ENCODE measurements around the gene INCENP. TPM values are rescaled to one million over a fixed set of nuclear protein-coding genes. Genes with fewer than 3 reads are reported as not detected.
"Not testable (repeated sequence)": the region's sequence is repeated elsewhere in the genome, so short reads cannot be mapped to it uniquely, and the experiment has no call there.

INCENP gene
- total RNA-seq, 4 donors from 2014 or later, result 21.4 to 120 (median 31.4) TPM

DNA sequence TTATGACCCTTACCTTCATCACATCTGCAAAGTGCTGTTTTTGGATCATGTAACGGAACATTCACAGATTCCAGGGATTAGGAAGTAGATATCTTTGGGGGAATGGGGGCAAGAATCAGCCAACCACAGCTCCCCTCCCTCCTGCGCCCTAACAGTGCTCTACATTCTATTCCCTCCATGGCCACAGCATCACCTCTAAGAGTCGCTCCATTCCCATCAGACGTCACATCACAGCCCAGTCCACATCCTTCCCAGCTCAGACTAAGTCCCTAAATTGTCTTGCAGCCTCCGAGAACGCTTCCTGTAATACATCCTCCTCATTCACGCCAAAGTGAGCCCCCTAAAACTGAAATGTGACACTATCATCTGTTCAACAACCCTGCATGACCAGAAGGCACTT lies 72.1 kb downstream of the INCENP start:
- DNase-seq, result no peak
- H3K27ac ChIP-seq, result no peak overlapping the region
- H3K36me3 ChIP-seq, result no peaks in the 10 kb centered on the region
- no peak overlapping the region for H3K4me3 ChIP-seq
- no peaks in the 10 kb centered on the region for H3K27me3 ChIP-seq
- no peaks in the 10 kb centered on the region for H3K4me1 ChIP-seq
- no peak for TF ChIP-seq POLR2A (IDR thresholded peaks at IDR 0.05)
- TF ChIP-seq, protein P1, sequence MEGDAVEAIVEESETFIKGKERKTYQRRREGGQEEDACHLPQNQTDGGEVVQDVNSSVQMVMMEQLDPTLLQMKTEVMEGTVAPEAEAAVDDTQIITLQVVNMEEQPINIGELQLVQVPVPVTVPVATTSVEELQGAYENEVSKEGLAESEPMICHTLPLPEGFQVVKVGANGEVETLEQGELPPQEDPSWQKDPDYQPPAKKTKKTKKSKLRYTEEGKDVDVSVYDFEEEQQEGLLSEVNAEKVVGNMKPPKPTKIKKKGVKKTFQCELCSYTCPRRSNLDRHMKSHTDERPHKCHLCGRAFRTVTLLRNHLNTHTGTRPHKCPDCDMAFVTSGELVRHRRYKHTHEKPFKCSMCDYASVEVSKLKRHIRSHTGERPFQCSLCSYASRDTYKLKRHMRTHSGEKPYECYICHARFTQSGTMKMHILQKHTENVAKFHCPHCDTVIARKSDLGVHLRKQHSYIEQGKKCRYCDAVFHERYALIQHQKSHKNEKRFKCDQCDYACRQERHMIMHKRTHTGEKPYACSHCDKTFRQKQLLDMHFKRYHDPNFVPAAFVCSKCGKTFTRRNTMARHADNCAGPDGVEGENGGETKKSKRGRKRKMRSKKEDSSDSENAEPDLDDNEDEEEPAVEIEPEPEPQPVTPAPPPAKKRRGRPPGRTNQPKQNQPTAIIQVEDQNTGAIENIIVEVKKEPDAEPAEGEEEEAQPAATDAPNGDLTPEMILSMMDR (IDR thresholded peaks at IDR 0.05), result no peak
- no peaks in the 10 kb centered on the region for H3K9me3 ChIP-seq

DNA sequence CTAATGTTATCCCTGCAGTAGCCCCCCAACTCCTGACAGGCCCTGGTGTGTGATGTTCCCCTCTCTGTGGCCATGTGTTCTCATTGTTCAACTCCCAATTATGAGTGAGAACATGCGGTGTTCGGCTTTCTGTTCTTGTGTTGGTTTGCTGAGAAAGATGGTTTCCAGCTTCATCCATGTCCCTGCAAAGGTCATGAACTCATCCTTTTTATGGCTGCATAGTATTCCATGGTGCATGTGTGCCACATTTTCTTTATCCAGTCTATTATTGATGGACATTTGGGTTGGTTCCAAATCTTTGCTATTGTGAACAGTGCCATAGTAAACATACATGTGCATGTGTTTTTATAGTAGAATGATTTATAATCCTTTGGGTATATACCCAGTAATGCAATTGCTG lies 73.6 kb downstream of the INCENP start:
- not testable (repeated sequence) for DNase-seq, H3K27ac ChIP-seq, H3K4me3 ChIP-seq, H3K36me3 ChIP-seq, H3K4me1 ChIP-seq, H3K9me3 ChIP-seq, H3K27me3 ChIP-seq

DNA sequence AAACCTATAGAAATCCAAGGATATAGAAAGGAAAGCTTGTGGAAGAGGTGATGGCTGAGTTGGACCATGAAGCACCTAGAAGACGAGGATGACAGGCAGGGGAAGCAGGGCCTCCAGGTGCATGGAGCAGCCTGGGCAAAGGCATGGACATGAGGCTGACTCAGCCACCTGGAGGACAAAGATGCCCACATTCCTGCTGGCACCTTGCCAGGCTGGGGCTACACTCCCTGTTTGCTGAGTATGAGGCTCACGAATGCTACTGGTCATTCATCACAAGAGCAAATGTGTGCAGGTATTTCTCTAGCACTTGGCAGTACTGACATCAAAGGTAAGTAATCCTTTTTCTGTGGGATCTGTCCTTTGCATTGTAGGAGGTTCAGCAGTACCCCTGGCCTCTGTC lies 77.6 kb downstream of the INCENP start:
- H3K9me3 ChIP-seq, result no peaks in the 10 kb centered on the region
- H3K27me3 ChIP-seq, result no peaks in the 10 kb centered on the region

More for the DNA sequence above, 77.6 kb downstream of the INCENP start:
- TF ChIP-seq, protein P1 (IDR thresholded peaks at IDR 0.05), result no peak
- no peak for TF ChIP-seq POLR2A (IDR thresholded peaks at IDR 0.05)
- Histone ChIP-seq H3K27ac (no peak overlapping the region), H3K4me1 (no peaks in the 10 kb centered on the region), H3K36me3 (no peaks in the 10 kb centered on the region), H3K4me3 (no peak overlapping the region)
- no peak for DNase-seq

Other genes with a start within 250 kb of the INCENP start
- gene FADS3, start 232.5 kb upstream of the INCENP start, total RNA-seq, result 10 to 100 TPM in 3 of 4 donors, 1 to 10 TPM in 1; 9.5 to 76.7 (median 18.4) TPM
- gene RAB3IL1, start 206.4 kb upstream of the INCENP start, total RNA-seq, result 10 to 100 TPM in 1 of 4 donors, 1 to 10 TPM in 3; 1.1 to 28.1 (median 5.7) TPM
- 1 to 10 TPM in 3 of 4 donors, under 1 TPM in 1; 0.47 to 4.1 (median 2.3) TPM for gene BEST1, start 173.7 kb upstream of the INCENP start, total RNA-seq
- 1,000 to 10,000 TPM; 3,399 to 5,471 (median 4,336) TPM for gene FTH1, start 156.4 kb upstream of the INCENP start, total RNA-seq
- not detected for gene SCGB1D1, start 66.2 kb downstream of the INCENP start, total RNA-seq
- gene SCGB2A1, start 84.7 kb downstream of the INCENP start, total RNA-seq, result 1 to 10 TPM in 1 of 4 donors, not detected in 3; 4.4 TPM
- gene SCGB1D2, start 118.2 kb downstream of the INCENP start, total RNA-seq, result not detected
- gene SCGB2A2, start 146.1 kb downstream of the INCENP start, total RNA-seq, result not detected
- gene SCGB1D4, start 175.1 kb downstream of the INCENP start, total RNA-seq, result not detected
- 10 to 100 TPM; 26.0 to 57.8 (median 29.8) TPM for gene ASRGL1, start 213.4 kb downstream of the INCENP start, total RNA-seq

Data from Peyer's patch (tissue), 4 donors.